Mesendoderm (in vitro differentiated cells): ENCODE measurements around the gene KHSRP. TPM values are rescaled to one million over a fixed set of nuclear protein-coding genes. Genes with fewer than 3 reads are reported as not detected.

Experiments used
- DNase-seq: peaks from one replicate; pipeline ENCODE4 v3.0.0; 2013
- H2AK5ac ChIP-seq: 2 replicates; pipeline ENCODE4 v1.6.1; 2013; ENCODE audit warnings: low read length, inconsistent platforms
- H2BK120ac ChIP-seq: 2 replicates; pipeline ENCODE4 v1.6.1; 2013; ENCODE audit warnings: low read depth, mild to moderate bottlenecking, low read length, moderate library complexity, mixed read lengths
- H2BK15ac ChIP-seq: replicated peaks from 2 replicates; pipeline ENCODE4 v1.6.1; 2013; ENCODE audit warnings: low read depth, mild to moderate bottlenecking, moderate library complexity
- H2BK5ac ChIP-seq: 2 replicates; pipeline ENCODE4 v1.6.1; 2013; ENCODE audit warnings: low read length, inconsistent platforms
- H3K18ac ChIP-seq: 2 replicates; pipeline ENCODE4 v1.6.1; 2013; ENCODE audit warnings: mild to moderate bottlenecking, low read length, mixed read lengths
- H3K23ac ChIP-seq: one replicate; pipeline ENCODE4 v1.6.1; 2013; ENCODE audit warnings: low read length
- H3K27ac ChIP-seq: 2 replicates; pipeline ENCODE4 v1.5.1; 2013; ENCODE audit warnings: low read depth, mild to moderate bottlenecking, inconsistent platforms, low read length, moderate library complexity
- H3K27me3 ChIP-seq: 2 replicates; pipeline ENCODE4 v1.6.1; 2013; ENCODE audit warnings: low read length, control low read depth, mild to moderate bottlenecking, inconsistent platforms; ENCODE audit not compliant: insufficient read depth, poor library complexity
- H3K36me3 ChIP-seq: 2 replicates; pipeline ENCODE4 v1.6.1; 2013; ENCODE audit warnings: low read length, inconsistent platforms; ENCODE audit not compliant: control insufficient read depth, insufficient read depth
- H3K4ac ChIP-seq: one replicate; pipeline ENCODE4 v1.6.1; 2013; ENCODE audit warnings: low read depth, mild to moderate bottlenecking, low read length, moderate library complexity
- H3K4me1 ChIP-seq: 2 replicates; pipeline ENCODE4 v1.6.1; 2013; ENCODE audit warnings: low read depth, low read length, inconsistent platforms; ENCODE audit not compliant: control insufficient read depth
- H3K4me2 ChIP-seq: 2 replicates; pipeline ENCODE4 v1.6.1; 2013; ENCODE audit warnings: low read length
- H3K4me3 ChIP-seq: 2 replicates; pipeline ENCODE4 v1.5.1; 2013; ENCODE audit warnings: mild to moderate bottlenecking, low read length
- H3K56ac ChIP-seq: one replicate; pipeline ENCODE4 v1.6.1; 2013; ENCODE audit warnings: low read length
- H3K79me1 ChIP-seq: 2 replicates; pipeline ENCODE4 v1.6.1; 2013; ENCODE audit warnings: low read length, inconsistent platforms
- H3K79me2 ChIP-seq: 2 replicates; pipeline ENCODE4 v1.6.1; 2013; ENCODE audit warnings: mild to moderate bottlenecking, low read length; ENCODE audit not compliant: control insufficient read depth, insufficient read depth
- H3K9ac ChIP-seq: 2 replicates; pipeline ENCODE4 v1.6.1; 2013; ENCODE audit warnings: low read length, inconsistent platforms
- H4K5ac ChIP-seq: one replicate; pipeline ENCODE4 v1.6.1; 2013; ENCODE audit warnings: low read length
- H4K8ac ChIP-seq: one replicate; pipeline ENCODE4 v1.6.1; 2013; ENCODE audit warnings: low read depth, mild to moderate bottlenecking, control low read depth, low read length, moderate library complexity
- WGBS: extraction: QIAGEN DNeasy Blood & Tissue Kit; methylation state at CpG from one replicate; pipeline ENCODE4 v1.1.7; 2013; ENCODE audit warnings: low lambda C conversion rate, missing lambda C conversion rate; ENCODE audit not compliant: insufficient coverage; ENCODE audit errors: extremely low coverage; 5-methylcytosine and 5-hydroxymethylcytosine counted together
- small RNA-seq: library from polyadenylated mRNA; stranded (forward); fragments of <200 nt; extraction: miRNeasy Mini kit (QIAGEN cat#:217004); gene quantifications from one replicate; pipeline ENCODE3, GENCODE V24; 2013; ENCODE audit not compliant: insufficient read depth

Gene KHSRP

DNA sequence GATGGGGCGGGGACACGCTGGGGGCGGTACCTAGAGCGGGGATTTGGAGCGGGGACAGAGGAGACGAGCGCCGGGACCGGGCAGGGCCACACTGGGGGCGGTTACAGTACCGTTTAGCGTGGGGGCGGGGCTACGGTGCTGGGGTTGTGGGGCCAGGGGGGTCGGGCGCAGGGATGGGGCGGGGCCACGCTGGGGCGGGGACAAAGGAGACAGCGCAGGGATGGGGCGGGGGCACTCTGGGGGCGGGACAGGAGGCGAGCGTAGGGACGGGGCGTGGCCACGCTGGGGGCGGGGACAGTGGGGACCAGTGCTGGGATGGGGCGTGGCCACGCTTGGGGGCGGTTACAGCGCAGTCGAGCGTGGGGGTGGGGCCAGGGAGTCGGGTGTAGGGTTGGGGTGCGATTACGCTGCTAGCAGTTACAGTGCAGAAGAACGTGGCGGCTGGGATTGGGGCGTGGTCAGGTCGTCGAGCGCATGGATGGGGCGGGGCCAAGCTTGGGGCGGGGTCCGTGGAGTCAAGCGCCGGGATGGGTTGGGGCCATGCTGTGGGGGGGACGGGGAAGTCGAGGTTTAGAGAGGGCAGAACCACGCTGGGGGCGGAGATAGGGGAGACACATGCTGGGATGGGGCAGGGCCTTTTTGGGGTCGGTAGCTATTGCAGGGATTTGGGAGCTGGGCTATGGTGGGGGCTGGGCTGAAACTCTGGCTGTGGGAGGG, 51.4 kb downstream of the KHSRP start:
- Histone ChIP-seq H3K36me3 (no peaks in the 10 kb centered on the region), H3K4ac (no peak overlapping the region), H3K56ac (peak overlapping the region; percentile 99), H3K79me1 (no peaks in the 10 kb centered on the region), H3K9ac (peak overlapping the region; percentile 98), H4K5ac (no peak overlapping the region), H2AK5ac (no peak overlapping the region), H3K4me1 (peaks cover 4% of the 10 kb centered on the region), H3K4me2 (peak overlapping the region; percentile 42), H4K8ac (no peak overlapping the region), H3K27me3 (no peaks in the 10 kb centered on the region), H3K27ac (peak overlapping the region; percentile 91), H3K4me3 (peak overlapping the region; percentile 95), H3K18ac (peak overlapping the region; percentile 25), H3K79me2 (no peaks in the 10 kb centered on the region), H2BK15ac (no peak overlapping the region), H2BK120ac (no peak overlapping the region), H2BK5ac (no peak overlapping the region), H3K23ac (no peak overlapping the region)
- whole genome bisulfite sequencing: no CpG with 5 or more reads among the region's 53 CpGs
- peak; percentile 98 for DNase-seq

- no peak within 1 kb of the TSS for H2BK15ac ChIP-seq
- DNase-seq: peak; percentile 100
- no peak within 1 kb of the TSS for H4K8ac ChIP-seq
- peak within 1 kb of the TSS; percentile 98 for H3K9ac ChIP-seq
- H2AK5ac ChIP-seq: no peak within 1 kb of the TSS
- peak within 1 kb of the TSS; percentile 99 for H3K56ac ChIP-seq
- no peak within 1 kb of the TSS for H4K5ac ChIP-seq
- H3K4me1 ChIP-seq: peaks cover 4% of the 10 kb centered on the region
- no peak within 1 kb of the TSS for H3K23ac ChIP-seq
- H3K4ac ChIP-seq: no peak within 1 kb of the TSS
- H3K79me1 ChIP-seq: no peaks in the 10 kb centered on the region
- no peaks in the 10 kb centered on the region for H3K36me3 ChIP-seq
- no peaks in the 10 kb centered on the region for H3K79me2 ChIP-seq
- no peak within 1 kb of the TSS for H2BK120ac ChIP-seq
- no peaks in the 10 kb centered on the region for H3K27me3 ChIP-seq
- peak within 1 kb of the TSS; percentile 95 for H3K4me3 ChIP-seq
- H3K4me2 ChIP-seq: peak within 1 kb of the TSS; percentile 75
- peak within 1 kb of the TSS; percentile 91 for H3K27ac ChIP-seq
- no CpG with 5 or more reads among the region's 47 CpGs for WGBS
- H2BK5ac ChIP-seq: peak within 1 kb of the TSS; percentile 91
- H3K18ac ChIP-seq: peak within 1 kb of the TSS; percentile 25
These were observed 52.0 kb downstream of the KHSRP start, which contains the start of gene ALKBH7 for GRCh38 chr19:6372594-6373095. ALKBH7 (plus strand) TSS chr19:6372794; CDS start chr19:6372821, 27 bp downstream.

DNA sequence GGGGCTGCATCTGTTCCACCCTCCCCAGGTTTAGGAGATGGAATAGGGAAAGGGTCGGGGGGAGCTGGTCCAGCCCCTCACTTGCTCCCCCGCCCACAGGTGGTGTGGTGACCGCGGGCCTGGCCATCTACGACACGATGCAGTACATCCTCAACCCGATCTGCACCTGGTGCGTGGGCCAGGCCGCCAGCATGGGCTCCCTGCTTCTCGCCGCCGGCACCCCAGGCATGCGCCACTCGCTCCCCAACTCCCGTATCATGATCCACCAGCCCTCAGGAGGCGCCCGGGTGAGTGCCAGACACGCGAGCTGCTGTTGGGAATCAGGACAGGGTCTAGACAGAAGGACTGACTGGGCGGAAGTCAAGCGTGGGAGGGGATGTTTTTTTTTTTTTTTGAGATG, 60.3 kb downstream of the KHSRP start:
- H2BK5ac ChIP-seq: no peak overlapping the region
- H3K79me2 ChIP-seq: no peaks in the 10 kb centered on the region
- no peak overlapping the region for H2AK5ac ChIP-seq
- no peak overlapping the region for H3K18ac ChIP-seq
- H3K4me3 ChIP-seq: no peak overlapping the region
- peaks cover 2% of the 10 kb centered on the region for H3K36me3 ChIP-seq
- H3K4me2 ChIP-seq: no peak overlapping the region
- no peak overlapping the region for H4K5ac ChIP-seq
- whole genome bisulfite sequencing: no CpG with 5 or more reads among the region's 21 CpGs
- H3K4me1 ChIP-seq: no peaks in the 10 kb centered on the region
- H3K9ac ChIP-seq: no peak overlapping the region
- H3K27ac ChIP-seq: no peak overlapping the region
- no peak overlapping the region for H4K8ac ChIP-seq
- no peak overlapping the region for H3K4ac ChIP-seq
- H3K23ac ChIP-seq: no peak overlapping the region
- no peaks in the 10 kb centered on the region for H3K79me1 ChIP-seq
- no peak overlapping the region for H3K56ac ChIP-seq
- no peak overlapping the region for H2BK15ac ChIP-seq
- DNase-seq: no peak
- H2BK120ac ChIP-seq: no peak overlapping the region
- no peaks in the 10 kb centered on the region for H3K27me3 ChIP-seq

Small RNA genes within 50 kb of the gene (small RNA-seq; reads per million reads assigned to genes)
- not detected for gene MIR6790
- not detected for gene MIR6885
